K562 (cell line): ENCODE data around the gene RPE65. TPM values are rescaled to one million over a fixed set of nuclear protein-coding genes. Genes with fewer than 3 reads are reported as not detected.
"Not testable (repeated sequence)": the region's sequence is repeated elsewhere in the genome, so short reads cannot be mapped to it uniquely, and the experiment has no call there.

Experiments used
- ATAC-seq: fragments of 200-7000 bp; cut with Tn5 transposase; 3 replicates; pipeline ENCODE4 v1.9.1; 2020; ENCODE audit warnings: moderate library complexity
- BruUV-seq: library from RNA; stranded (reverse); fragments of 400-500 nt; replicated peaks from 2 replicates; lab custom pipeline; 2021; lab: Mats Ljungman, UMichigan
- CTCF ChIA-PET: fragments of 300-600 bp; formaldehyde crosslinking; extraction: SDS; loops from one replicate; lab custom pipeline; 2021; ENCODE audit warnings: low intra/inter-chr PET ratio; lab: Yijun Ruan, JAX
- POLR2A ChIA-PET: fragments of 300-600, 350-650 bp; sonication (Branson Sonifier 250); formaldehyde crosslinking; extraction: SDS; loops from one replicate; lab custom pipeline; 2021; ENCODE audit warnings: antibody characterized with exemption, inconsistent platforms; lab: Yijun Ruan, JAX
- DNase-seq, 4 experiments: peaks; one replicate each; pipeline versions ENCODE4 v3.0.0 to v3.0.0-alpha.2; 2011 to 2018; ENCODE audit warnings: low spot score in 3 of 4, mixed read lengths in 3 of 4; ENCODE audit errors: extremely low read depth in 1 of 4
- FAIRE-seq: peaks from 2 replicates; lab custom pipeline; 2011; peaks lifted over from hg19 to GRCh38; lab: Jason Lieb, UNC
- H2AFZ ChIP-seq: 2 replicates; pipeline ENCODE4 v1.6.0; 2011; ENCODE audit warnings: low read depth, low read length, control low read depth, inconsistent platforms
- H3K27ac ChIP-seq: fragments of 200-600 bp; 3 replicates; pipeline ENCODE4 v1.8.0; 2011; ENCODE audit warnings: low read depth, mild to moderate bottlenecking, control low read depth, inconsistent platforms, low read length, moderate library complexity, mixed read lengths; ENCODE audit errors: extremely low read depth
- H3K27me3 ChIP-seq, 2 experiments: fragments of 300-600 bp in 1 of 2; 2 replicates in 1 of 2; 3 replicates in 1 of 2; pipeline versions ENCODE4 v1.6.0 to v1.8.0; 2011; ENCODE audit warnings: inconsistent platforms in 2 of 2, low read length in 2 of 2, mild to moderate bottlenecking in 1 of 2, mixed read lengths in 1 of 2, moderate library complexity in 1 of 2; ENCODE audit not compliant: control insufficient read depth in 2 of 2, insufficient read depth in 2 of 2
- H3K36me3 ChIP-seq: fragments of 300-600 bp; 3 replicates; pipeline ENCODE4 v1.8.0; 2011; ENCODE audit warnings: mild to moderate bottlenecking, low read length, inconsistent platforms; ENCODE audit not compliant: control insufficient read depth, insufficient read depth
- H3K4me1 ChIP-seq, 2 experiments: fragments of 200-600 bp in 1 of 2; replicated peaks in 1 of 2; 2 replicates in 1 of 2; 3 replicates in 1 of 2; pipeline versions ENCODE4 v1.5.1 to v1.8.0; 2011; ENCODE audit warnings: inconsistent platforms in 2 of 2, low read length in 2 of 2, mild to moderate bottlenecking in 1 of 2, mixed read lengths in 1 of 2, moderate library complexity in 1 of 2; ENCODE audit not compliant: control insufficient read depth in 2 of 2, insufficient read depth in 2 of 2
- H3K4me2 ChIP-seq: 2 replicates; pipeline ENCODE4 v1.6.1; 2011; ENCODE audit warnings: low read length, control low read depth, inconsistent platforms, mixed read lengths; ENCODE audit not compliant: insufficient read depth
- H3K4me3 ChIP-seq: fragments of 200-600 bp; sonication (generic), shearing (Covaris generic); 2 replicates; pipeline ENCODE4 v1.5.1; 2016; ENCODE audit warnings: control low read depth, inconsistent platforms
- H3K79me2 ChIP-seq: fragments of 200-600 bp; 3 replicates; pipeline ENCODE4 v1.8.0; 2011; ENCODE audit warnings: low read length, inconsistent platforms; ENCODE audit not compliant: control insufficient read depth, insufficient read depth
- H3K9ac ChIP-seq, 2 experiments: 2 replicates each; pipeline versions ENCODE4 v1.6.0 to v1.6.1; 2011; ENCODE audit warnings: low read depth in 2 of 2, low read length in 2 of 2, control low read depth in 1 of 2, inconsistent platforms in 1 of 2, mild to moderate bottlenecking in 1 of 2, mixed read lengths in 1 of 2; ENCODE audit not compliant: insufficient read depth in 1 of 2
- H3K9me1 ChIP-seq: one replicate; pipeline ENCODE4 v1.6.0; 2011; ENCODE audit warnings: inconsistent platforms, mild to moderate bottlenecking, low read length, moderate library complexity; ENCODE audit not compliant: control insufficient read depth, insufficient read depth
- H3K9me3 ChIP-seq: replicated peaks from 2 replicates; pipeline ENCODE4 v1.5.1; 2011; ENCODE audit warnings: low read depth, low read length, inconsistent platforms; ENCODE audit not compliant: control insufficient read depth, insufficient read depth
- H4K20me1 ChIP-seq: replicated peaks from 2 replicates; pipeline ENCODE4 v1.6.1; 2011; ENCODE audit warnings: low read length, inconsistent platforms, mixed read lengths; ENCODE audit not compliant: control insufficient read depth, insufficient read depth
- CUX1 ChIP-seq: fragments of 200-800 bp; sonication (Bioruptor generic); IDR thresholded peaks from 2 replicates; pipeline ENCODE4 v1.6.1; 2016; ENCODE audit warnings: missing genetic modification characterization, missing compliant biosample characterization
- NELFE ChIP-seq: IDR thresholded peaks from 2 replicates; pipeline ENCODE4 v1.6.1; 2011; ENCODE audit warnings: mild to moderate bottlenecking; ENCODE audit not compliant: insufficient read depth, insufficient read length
- NFIC ChIP-seq: fragments of 450-650 bp; IDR thresholded peaks from 2 replicates; pipeline ENCODE4 v1.6.1; 2017; ENCODE audit warnings: mild to moderate bottlenecking, inconsistent platforms
- TBP ChIP-seq: optimal IDR thresholded peaks from 2 replicates; pipeline ENCODE3; 2011; ENCODE audit warnings: low read depth, low read length, improper control_type of control experiment
- ZNF316 ChIP-seq: fragments of 450-650 bp; IDR thresholded peaks from 2 replicates; pipeline ENCODE4 v1.6.1; 2016
- WGBS: fragments of 100-300 bp; shearing (Covaris generic); methylation state at CpG from one replicate; pipeline ENCODE4 v1.1.6; 2016; ENCODE audit warnings: low coverage, mixed read lengths; ENCODE audit not compliant: insufficient coverage; ENCODE audit errors: missing lambda C conversion rate; 5-methylcytosine and 5-hydroxymethylcytosine counted together
- in situ Hi-C: fragments of 300-500 bp; cut with MboI; formaldehyde crosslinking; loops from 4 replicates; pipeline ENCODE4 v1.15.0; 2018; ENCODE audit warnings: inconsistent platforms, mixed read lengths
- intact Hi-C: fragments of 100-400 bp; cut with micrococcal nuclease; formaldehyde crosslinking; loops from 2 replicates; pipeline ENCODE4 v1.14.2; 2022
- polyA plus RNA-seq, 8 experiments: library from polyadenylated mRNA; depleted of rRNA in 4 of 8; stranded (reverse) in 5 of 8; unstranded in 3 of 8; fragments of >200 nt; fragmentation: Nextera tagmentation in 2 of 8; fragmentation: Illumina TruSeq in 1 of 8; extraction: Ambion mirVana in 2 of 8; extraction: Trizol in 1 of 8; gene quantifications; 2 replicates each; pipeline versions ENCODE4 v1.2.1 to v1.2.3, GENCODE V29; 2011 to 2014; ENCODE audit warnings: inconsistent platforms in 1 of 8, missing spikeins in 1 of 8
- total RNA-seq, 7 experiments: library from RNA; depleted of rRNA in 6 of 7; stranded (reverse); fragments of >200 nt in 6 of 7; fragmentation: Illumina TruSeq in 2 of 7; extraction: Trizol in 2 of 7; gene quantifications; 2 replicates each; pipeline versions ENCODE4 v1.2.1 to v1.2.3, GENCODE V29; 2011 to 2021; ENCODE audit warnings: low replicate concordance in 1 of 7

RPE65 gene
- total and polyA plus RNA-seq, 9 of the 15 experiments (the other 6 are each of a cell fraction or from before 2014, with no cell fraction given): 0.14 TPM; not detected in 8

GRCh38 chr1:68493193-68493592 lies 43.4 kb upstream of the RPE65 start:
- H3K4me2 ChIP-seq: no peak overlapping the region
- no peak overlapping the region for H3K4me3 ChIP-seq
- TF ChIP-seq NELFE (no peak), CUX1 (CRISPR knock-in tag) (no peak), ZNF316 (peak; percentile 43; the same call in 1 of the 2 replicates), NFIC (no peak), TBP (no peak)
- H3K36me3 ChIP-seq: peaks cover 47% of the 10 kb centered on the region
- H3K27ac ChIP-seq: no peak overlapping the region
- H3K9me1 ChIP-seq: no peaks in the 10 kb centered on the region
- no peak overlapping the region for H2AFZ ChIP-seq
- peaks cover 60% of the 10 kb centered on the region for H3K79me2 ChIP-seq
- H3K9me3 ChIP-seq: no peaks in the 10 kb centered on the region
- FAIRE-seq (no peak), DNase-seq (no peak), ATAC-seq (no peak)
- H3K9ac ChIP-seq: no peak overlapping the region
- no peaks in the 10 kb centered on the region for H3K27me3 ChIP-seq
- in situ Hi-C loops (loop anchor here (25.0 kb wide), 1 partner anchor 1644 kb away; no protein-coding TSS in a partner anchor), intact Hi-C loops (no loop called here)
- no peaks in the 10 kb centered on the region for H4K20me1 ChIP-seq
- no TSS peak for BruUV-seq
- WGBS: 79% methylated on average over 2 of the region's 2 CpGs
- ChIA-PET CTCF (no interaction called here), POLR2A (no interaction called here)
- peaks cover 3 to 7% of the 10 kb centered on the region in 2 experiments; a peak in 1 of 5 replicates for H3K4me1 ChIP-seq

- H3K27me3 ChIP-seq, ATAC-seq, H4K20me1 ChIP-seq, FAIRE-seq, H3K4me2 ChIP-seq, H2AFZ ChIP-seq, BruUV-seq, H3K27ac ChIP-seq, CTCF ChIA-PET, DNase-seq, H3K4me3 ChIP-seq, intact Hi-C loops, POLR2A ChIA-PET, H3K9ac ChIP-seq, H3K4me1 ChIP-seq, H3K9me3 ChIP-seq, H3K9me1 ChIP-seq: not testable (repeated sequence)
- WGBS: 85% methylated on average over 6 of the region's 6 CpGs
- in situ Hi-C loops: loop anchor here (25.0 kb wide), 1 partner anchor 1645 kb away; no protein-coding TSS in a partner anchor
- Histone ChIP-seq H3K79me2 (peaks cover 60% of the 10 kb centered on the region), H3K36me3 (peaks cover 56% of the 10 kb centered on the region)
Observed at GRCh38 chr1:68492255-68492654, 42.5 kb upstream of the RPE65 start.
